Prostate gland (tissue), 2 donors: ENCODE measurements around the gene APOL2. TPM values are rescaled to one million over a fixed set of nuclear protein-coding genes. Genes with fewer than 3 reads are reported as not detected.
"Not testable (repeated sequence)": the region's sequence is repeated elsewhere in the genome, so short reads cannot be mapped to it uniquely, and the experiment has no call there.

Source experiments
- DNase-seq: peaks from one replicate; pipeline ENCODE4 v3.0.0-alpha.2; 2019; ENCODE audit warnings: low spot score
- H3K27ac ChIP-seq, 2 donors: fragments of 200-600 bp; sonication (generic); 2 replicates each; pipeline ENCODE4 v1.5.1; 2017 to 2019
- H3K27me3 ChIP-seq: fragments of 200-600 bp; sonication (generic); replicated peaks from 2 replicates; pipeline ENCODE4 v1.5.1; 2019; ENCODE audit not compliant: insufficient read depth
- H3K36me3 ChIP-seq, 2 donors: fragments of 200-600 bp; sonication (generic); 1 replicate in 1 of 2; 2 replicates in 1 of 2; pipeline versions ENCODE4 v1.5.1 to v1.8.1; 2017 to 2019
- H3K4me1 ChIP-seq: fragments of 200-600 bp; sonication (generic); replicated peaks from 2 replicates; pipeline ENCODE4 v1.5.1; 2019
- H3K4me3 ChIP-seq, 2 donors: fragments of 200-600 bp; sonication (generic); 2 replicates each; pipeline ENCODE4 v1.5.1; 2017 to 2019
- H3K9me3 ChIP-seq: fragments of 200-600 bp; sonication (generic); 2 replicates; pipeline ENCODE4 v1.5.1; 2017
- POLR2A ChIP-seq: fragments of 450-650 bp; IDR thresholded peaks from one replicate; pipeline ENCODE4 v1.6.1; 2016; ENCODE audit warnings: antibody characterized with exemption, mild to moderate bottlenecking
- POLR2AphosphoS5 ChIP-seq: sonication (generic); formaldehyde crosslinking; IDR thresholded peaks from one replicate; pipeline ENCODE4 v1.6.1; 2017; ENCODE audit warnings: antibody characterized with exemption
- WGBS: methylation state at CpG from one replicate; pipeline ENCODE4 v1.1.5; 2018; 5-methylcytosine and 5-hydroxymethylcytosine counted together
- intact Hi-C: fragments of 100-400 bp; cut with DNase I; formaldehyde crosslinking; loops from one replicate; pipeline ENCODE4 v1.14.2; 2022
- total RNA-seq, 2 donors: library from RNA; depleted of rRNA; stranded (reverse); fragments of >200 nt; gene quantifications; one replicate each; pipeline ENCODE4 v1.1.0, GENCODE V29; 2016
- TF ChIP-seq, protein P1 (sequence below), 4 experiments: fragments of 200-600 bp in 2 of 4; fragments of 450-650 bp in 2 of 4; sonication (generic) in 2 of 4; IDR thresholded peaks; 1 replicate in 3 of 4; 2 replicates in 1 of 4; pipeline ENCODE4 v1.5.1; 2016 to 2019; ENCODE audit warnings: antibody characterized with exemption in 4 of 4, mild to moderate bottlenecking in 2 of 4, moderate library complexity in 2 of 4

The APOL2 gene
- total RNA-seq, 2 donors from 2014 or later, result 35.2 to 64.1 TPM

DNA sequence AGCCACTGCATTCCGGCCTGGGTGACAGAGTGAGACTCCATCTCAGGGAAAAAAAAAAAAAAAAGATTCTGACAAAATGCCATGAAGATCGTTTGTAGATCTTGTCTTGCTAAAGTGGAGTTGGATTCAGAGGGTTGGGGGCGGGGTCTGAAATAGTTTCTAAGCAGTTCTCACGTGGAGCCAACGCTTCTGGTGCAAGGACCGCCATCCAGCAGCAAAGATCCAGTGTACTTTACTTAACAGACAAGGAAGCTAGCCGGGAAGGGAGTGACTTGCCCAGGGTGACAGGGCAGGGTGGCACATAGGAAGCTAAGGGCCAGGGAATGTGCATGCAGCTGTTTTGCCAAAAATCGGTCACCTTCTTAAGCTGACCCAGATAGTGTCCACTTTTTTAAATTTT lies 41.1 kb upstream of the APOL2 start:
- no peaks in the 10 kb centered on the region for H3K27me3 ChIP-seq
- H3K4me1 ChIP-seq, result peaks cover 3% of the 10 kb centered on the region
- intact Hi-C loops, result loop anchor here (5.0 kb wide), 1 partner anchor 43 kb away; the partner anchor contains the start of gene APOL2
- WGBS, result 48% methylated on average over 8 of the region's 8 CpGs
- H3K36me3 ChIP-seq, result peaks cover 17 to 27% of the 10 kb centered on the region in 2 donors
- no peak overlapping the region for H3K27ac ChIP-seq
- TF ChIP-seq POLR2AphosphoS5 (peak; percentile 35), POLR2A (no peak)
- TF ChIP-seq, protein P1, sequence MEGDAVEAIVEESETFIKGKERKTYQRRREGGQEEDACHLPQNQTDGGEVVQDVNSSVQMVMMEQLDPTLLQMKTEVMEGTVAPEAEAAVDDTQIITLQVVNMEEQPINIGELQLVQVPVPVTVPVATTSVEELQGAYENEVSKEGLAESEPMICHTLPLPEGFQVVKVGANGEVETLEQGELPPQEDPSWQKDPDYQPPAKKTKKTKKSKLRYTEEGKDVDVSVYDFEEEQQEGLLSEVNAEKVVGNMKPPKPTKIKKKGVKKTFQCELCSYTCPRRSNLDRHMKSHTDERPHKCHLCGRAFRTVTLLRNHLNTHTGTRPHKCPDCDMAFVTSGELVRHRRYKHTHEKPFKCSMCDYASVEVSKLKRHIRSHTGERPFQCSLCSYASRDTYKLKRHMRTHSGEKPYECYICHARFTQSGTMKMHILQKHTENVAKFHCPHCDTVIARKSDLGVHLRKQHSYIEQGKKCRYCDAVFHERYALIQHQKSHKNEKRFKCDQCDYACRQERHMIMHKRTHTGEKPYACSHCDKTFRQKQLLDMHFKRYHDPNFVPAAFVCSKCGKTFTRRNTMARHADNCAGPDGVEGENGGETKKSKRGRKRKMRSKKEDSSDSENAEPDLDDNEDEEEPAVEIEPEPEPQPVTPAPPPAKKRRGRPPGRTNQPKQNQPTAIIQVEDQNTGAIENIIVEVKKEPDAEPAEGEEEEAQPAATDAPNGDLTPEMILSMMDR (IDR thresholded peaks at IDR 0.05), result no peak
- no peak overlapping the region for H3K4me3 ChIP-seq
- no peaks in the 10 kb centered on the region for H3K9me3 ChIP-seq
- DNase-seq, result no peak

DNA sequence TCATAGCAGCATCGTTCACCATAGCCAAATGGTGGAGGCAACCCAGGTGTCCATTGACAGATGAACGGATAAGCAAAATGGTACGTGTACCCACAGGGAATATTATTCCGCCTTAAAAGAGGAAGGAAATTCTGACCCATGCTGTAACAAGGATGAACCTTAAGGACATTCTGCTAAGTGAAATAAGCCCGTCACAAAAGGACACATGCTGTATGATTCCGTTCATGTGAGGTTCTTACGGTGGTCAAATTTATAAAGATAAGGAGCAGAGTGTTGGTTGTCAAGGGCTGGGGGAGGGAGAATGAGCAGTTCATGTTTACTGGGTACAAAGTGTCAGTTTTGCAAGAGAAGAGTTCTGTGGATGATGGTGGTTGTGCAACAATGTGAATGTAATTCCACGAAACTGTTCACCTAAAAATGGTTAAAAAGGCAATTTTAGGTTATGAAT lies 39.9 kb upstream of the APOL2 start:
- Histone ChIP-seq H3K4me3 (no peak overlapping the region), H3K27me3 (no peaks in the 10 kb centered on the region), H3K9me3 (no peaks in the 10 kb centered on the region), H3K36me3 (peaks cover 6 to 15% of the 10 kb centered on the region in 2 donors), H3K4me1 (peaks cover 3% of the 10 kb centered on the region), H3K27ac (no peak overlapping the region)
- DNase-seq, result no peak
- WGBS, result 54% methylated on average over 8 of the region's 8 CpGs
- TF ChIP-seq, protein P1 (IDR thresholded peaks at IDR 0.05), result no peak
- intact Hi-C loops, result loop anchor here (5.0 kb wide), 2 partner anchors 82 to 122 kb away; no protein-coding TSS in a partner anchor

DNA sequence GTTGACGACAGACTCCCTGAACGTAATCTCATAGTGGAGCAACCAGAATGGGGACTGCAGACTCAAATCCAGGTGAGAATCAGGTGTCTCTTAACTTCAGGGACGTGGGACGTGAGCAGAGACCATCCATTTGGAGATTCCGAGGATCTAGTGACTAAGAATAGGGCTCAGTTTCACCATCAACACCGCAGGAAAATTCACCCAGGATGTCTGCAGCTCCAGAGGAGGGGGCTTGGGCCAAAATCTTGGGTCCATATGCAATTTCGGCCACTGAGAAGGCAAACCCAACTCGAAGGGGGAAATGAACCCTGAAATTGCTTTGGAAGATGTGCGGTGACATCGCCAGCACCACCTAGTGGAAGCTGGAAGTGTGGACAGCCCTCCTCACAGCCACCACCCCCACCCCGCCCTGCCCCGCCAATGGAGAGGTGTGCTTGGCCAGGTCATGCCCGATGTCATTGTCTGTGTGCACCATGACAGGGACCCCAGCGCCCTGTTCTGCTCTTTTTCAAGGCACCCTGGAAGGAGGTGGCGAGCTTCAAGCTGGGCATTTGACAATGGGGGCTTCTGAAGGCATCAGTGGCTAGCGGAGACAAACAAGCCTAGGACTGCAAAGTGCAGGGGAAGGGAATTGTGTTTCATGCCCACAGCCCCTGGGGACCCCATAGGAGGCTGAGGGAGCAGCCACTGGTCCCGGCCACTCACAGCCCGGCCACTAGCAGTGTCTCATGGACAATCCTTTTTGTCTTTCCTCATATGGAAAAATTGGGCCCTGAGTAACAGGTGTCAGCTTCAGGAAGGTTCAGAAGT lies 38.4 kb upstream of the APOL2 start:
- Histone ChIP-seq H3K27ac (no peak overlapping the region), H3K4me3 (no peak overlapping the region), H3K4me1 (peaks cover 3% of the 10 kb centered on the region), H3K36me3 (peaks cover 4 to 5% of the 10 kb centered on the region in 2 donors), H3K27me3 (no peaks in the 10 kb centered on the region), H3K9me3 (no peaks in the 10 kb centered on the region)
- TF ChIP-seq, protein P1 (IDR thresholded peaks at IDR 0.05), result peak; percentile 41 to 75 (median 60)
- TF ChIP-seq POLR2A, result no peak
- TF ChIP-seq POLR2AphosphoS5, result no peak
- DNase-seq, result peak; percentile 50
- 32% methylated on average over 18 of the region's 18 CpGs for WGBS
- intact Hi-C loops, result loop anchor here (5.0 kb wide), 2 partner anchors 80 to 120 kb away; no protein-coding TSS in a partner anchor

DNA sequence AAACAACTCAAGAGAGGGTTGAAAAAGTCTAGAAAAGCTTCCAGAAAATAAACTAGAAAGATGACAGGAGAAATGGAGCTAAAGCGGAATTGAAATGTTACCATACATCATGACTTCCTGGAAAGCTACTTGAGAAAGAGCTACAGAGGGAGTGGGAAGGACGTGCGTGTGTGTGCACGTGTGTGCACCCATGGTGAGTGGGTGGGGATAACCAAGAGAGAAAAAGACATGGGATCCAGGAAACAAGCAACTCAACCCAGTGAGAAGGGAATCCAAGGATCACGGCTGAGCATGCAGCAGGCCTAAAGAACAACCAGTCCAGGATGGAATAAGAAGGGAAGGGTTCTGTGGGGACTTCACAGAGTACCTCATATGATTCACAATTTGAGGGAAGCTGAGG lies 35.2 kb upstream of the APOL2 start:
- no peak overlapping the region for H3K27ac ChIP-seq
- 83% methylated on average over 5 of the region's 5 CpGs for WGBS
- H3K4me1 ChIP-seq, result peaks cover 3% of the 10 kb centered on the region
- no peak for TF ChIP-seq POLR2AphosphoS5
- TF ChIP-seq, protein P1 (IDR thresholded peaks at IDR 0.05), result no peak
- no peak for TF ChIP-seq POLR2A
- no peaks in the 10 kb centered on the region for H3K27me3 ChIP-seq
- no peak for DNase-seq
- H3K4me3 ChIP-seq, result no peak overlapping the region
- H3K36me3 ChIP-seq, result no peaks in the 10 kb centered on the region
- intact Hi-C loops, result no loop called here
- H3K9me3 ChIP-seq, result no peaks in the 10 kb centered on the region

DNA sequence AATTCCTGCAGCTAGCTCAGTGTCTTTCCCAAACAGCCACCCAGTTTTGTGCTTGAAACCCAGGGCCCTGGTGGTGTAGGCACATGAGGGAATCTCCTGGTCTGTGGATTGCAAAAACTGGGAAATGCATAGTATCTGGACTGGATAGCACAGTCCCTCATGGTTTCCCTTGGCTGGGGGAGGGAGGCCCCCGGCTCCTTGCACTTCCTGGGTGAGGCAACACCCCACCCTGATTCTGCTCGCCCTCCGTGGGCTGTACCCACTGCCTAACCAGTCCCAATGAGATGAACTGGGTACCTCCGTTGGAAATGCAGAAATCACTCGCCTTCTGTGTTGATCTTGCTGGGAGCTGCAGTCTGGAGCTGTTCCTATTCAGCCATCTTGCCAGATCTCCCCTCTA lies 32.6 kb upstream of the APOL2 start:
- DNase-seq, result not testable (repeated sequence)
- WGBS, result 86% methylated on average over 5 of the region's 5 CpGs

DNA sequence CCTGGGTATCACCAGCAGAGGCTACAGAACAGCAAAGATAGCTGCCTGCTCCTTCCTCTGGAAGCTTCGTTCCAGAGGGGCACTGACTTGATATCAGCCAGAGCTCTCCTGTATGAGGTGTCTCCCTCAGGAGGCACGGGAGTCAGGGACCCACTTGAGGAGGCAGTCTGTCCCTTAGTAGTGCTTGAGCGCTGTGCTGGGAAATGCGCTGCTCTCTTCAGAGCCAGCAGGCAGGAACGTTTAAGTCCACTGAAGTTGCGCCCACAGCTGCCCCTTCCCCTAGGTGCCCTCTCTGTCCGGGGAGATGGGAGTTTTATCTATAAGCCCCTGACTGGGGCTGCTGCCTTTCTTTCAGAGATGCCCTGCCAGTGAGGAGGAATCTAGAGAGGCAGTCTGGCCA lies 31.9 kb upstream of the APOL2 start:
- DNase-seq, H3K4me3 ChIP-seq, H3K27ac ChIP-seq, H3K27me3 ChIP-seq, H3K9me3 ChIP-seq, H3K36me3 ChIP-seq, H3K4me1 ChIP-seq, intact Hi-C loops: not testable (repeated sequence)
- 71% methylated on average over 7 of the region's 7 CpGs for WGBS

More for the DNA sequence above, 32.6 kb upstream of the APOL2 start:
- intact Hi-C loops, H3K4me3 ChIP-seq, H3K36me3 ChIP-seq, H3K9me3 ChIP-seq, H3K4me1 ChIP-seq, H3K27me3 ChIP-seq, H3K27ac ChIP-seq: not testable (repeated sequence)
